HEK293 (cell line): Measurements from ENCODE around the gene ATF6.

ENCODE experiments used
- CTCF ChIA-PET: fragments of 350-600 bp; formaldehyde crosslinking; extraction: SDS; loops from one replicate; lab custom pipeline; 2021; ENCODE audit warnings: antibody characterized with exemption; lab: Yijun Ruan, JAX
- POLR2A ChIA-PET: fragments of 300-600 bp; formaldehyde crosslinking; extraction: SDS; loops from one replicate; lab custom pipeline; 2020; ENCODE audit warnings: antibody characterized with exemption, inconsistent platforms; lab: Yijun Ruan, JAX
- H3K27ac ChIP-seq: fragments of 200-500 bp; sonication (Bioruptor generic); 2 replicates; pipeline ENCODE4 v1.5.1; 2014; ENCODE audit warnings: low read depth, low read length, control low read depth, inconsistent platforms; ENCODE audit errors: extremely low read depth
- H3K36me3 ChIP-seq, 2 experiments: fragments of 200-500 bp in 1 of 2; sonication (Bioruptor generic) in 1 of 2; 1 replicate in 1 of 2; 2 replicates in 1 of 2; pipeline ENCODE4 v1.5.1; 2014 to 2017; ENCODE audit warnings: inconsistent platforms in 2 of 2, low read length in 2 of 2; ENCODE audit not compliant: control insufficient read depth in 2 of 2, insufficient read depth in 1 of 2
- H3K4me1 ChIP-seq: fragments of 200-500 bp; sonication (Bioruptor generic); 2 replicates; pipeline ENCODE4 v1.5.1; 2014; ENCODE audit warnings: mild to moderate bottlenecking, low read length, inconsistent platforms; ENCODE audit not compliant: control insufficient read depth, insufficient read depth
- H3K4me3 ChIP-seq: 2 replicates; pipeline ENCODE4 v1.5.1; 2011; ENCODE audit warnings: low read depth, mild to moderate bottlenecking, control low read depth, low read length, moderate library complexity
- H3K9me3 ChIP-seq: fragments of 200-500 bp; sonication (Bioruptor generic); 2 replicates; pipeline ENCODE4 v1.5.1; 2014; ENCODE audit warnings: low read depth, low read length, inconsistent platforms; ENCODE audit not compliant: control insufficient read depth, insufficient read depth
- GFI1B ChIP-seq: fragments of 450-650 bp; formaldehyde crosslinking; IDR thresholded peaks from 2 replicates; pipeline ENCODE4 v1.5.1; 2016; ENCODE audit warnings: missing biosample characterization, missing genetic modification characterization
- KLF16 ChIP-seq: fragments of 450-650 bp; formaldehyde crosslinking; IDR thresholded peaks from 2 replicates; pipeline ENCODE4 v1.5.1; 2017; ENCODE audit warnings: missing biosample characterization, missing genetic modification characterization
- YY2 ChIP-seq: fragments of 450-650 bp; formaldehyde crosslinking; IDR thresholded peaks from 2 replicates; pipeline ENCODE4 v1.5.1; 2016; ENCODE audit warnings: missing biosample characterization, missing genetic modification characterization
- ZBTB49 ChIP-seq: fragments of 450-650 bp; formaldehyde crosslinking; IDR thresholded peaks from 2 replicates; pipeline ENCODE4 v1.5.1; 2016; ENCODE audit warnings: missing biosample characterization, missing genetic modification characterization, low read depth
- ZFHX2 ChIP-seq: fragments of 450-650 bp; formaldehyde crosslinking; conservative IDR thresholded peaks from 2 replicates; pipeline ENCODE4 v1.5.1; 2016; ENCODE audit warnings: missing biosample characterization, missing genetic modification characterization
- ZNF138 ChIP-seq: fragments of 450-650 bp; formaldehyde crosslinking; IDR thresholded peaks from 2 replicates; pipeline ENCODE4 v1.5.1; 2016; ENCODE audit warnings: missing biosample characterization, missing genetic modification characterization, borderline replicate concordance
- ZNF148 ChIP-seq: fragments of 450-650 bp; formaldehyde crosslinking; IDR thresholded peaks from 2 replicates; pipeline ENCODE4 v1.5.0; 2017; ENCODE audit warnings: missing biosample characterization, missing genetic modification characterization, borderline replicate concordance
- ZNF26 ChIP-seq: fragments of 450-650 bp; formaldehyde crosslinking; IDR thresholded peaks from 2 replicates; pipeline ENCODE4 v1.5.1; 2016; ENCODE audit warnings: missing biosample characterization, missing genetic modification characterization
- ZNF292 ChIP-seq: fragments of 450-650 bp; formaldehyde crosslinking; IDR thresholded peaks from 2 replicates; pipeline ENCODE4 v1.5.1; 2016; ENCODE audit warnings: low read depth, missing biosample characterization, missing genetic modification characterization, borderline replicate concordance
- ZNF302 ChIP-seq: fragments of 450-650 bp; formaldehyde crosslinking; IDR thresholded peaks from 2 replicates; pipeline ENCODE4 v1.5.1; 2016; ENCODE audit warnings: missing biosample characterization, missing genetic modification characterization, low read depth
- ZNF416 ChIP-seq: fragments of 450-650 bp; formaldehyde crosslinking; IDR thresholded peaks from 2 replicates; pipeline ENCODE4 v1.5.1; 2016; ENCODE audit warnings: missing biosample characterization, missing genetic modification characterization
- ZNF473 ChIP-seq: fragments of 450-650 bp; formaldehyde crosslinking; IDR thresholded peaks from 2 replicates; pipeline ENCODE4 v1.5.1; 2017; ENCODE audit warnings: missing biosample characterization, missing genetic modification characterization
- ZNF596 ChIP-seq: fragments of 450-650 bp; IDR thresholded peaks from 2 replicates; pipeline ENCODE4 v1.5.0; 2018; ENCODE audit warnings: missing biosample characterization, mild to moderate bottlenecking, missing genetic modification characterization, moderate library complexity
- ZNF664 ChIP-seq: fragments of 450-650 bp; formaldehyde crosslinking; IDR thresholded peaks from 2 replicates; pipeline ENCODE4 v1.5.1; 2016; ENCODE audit warnings: missing biosample characterization, missing genetic modification characterization

The ATF6 gene

GRCh38 chr1:161735837-161736236, 30.3 kb upstream of the ATF6 start:
- Histone ChIP-seq H3K4me1 (no peaks in the 10 kb centered on the region), H3K9me3 (no peaks in the 10 kb centered on the region), H3K36me3 (no peaks in the 10 kb centered on the region), H3K27ac (no peak overlapping the region), H3K4me3 (no peak overlapping the region)
- ChIA-PET CTCF (interaction anchor here (0.7 to 1.8 kb wide), 2 partner anchors 169 to 248 kb away, joined by 3 to 8 read pairs; no protein-coding TSS in a partner anchor), POLR2A (interaction anchor here (0.6 kb wide), 1 partner anchor 56 kb away, joined by 5 read pairs; no protein-coding TSS in a partner anchor)
- TF ChIP-seq YY2 = no peak
- TF ChIP-seq ZNF664 (tag by site-specific recombination) = no peak
- no peak for TF ChIP-seq KLF16 (tag by site-specific recombination)
- no peak for TF ChIP-seq ZNF292 (tag by site-specific recombination)
- no peak for TF ChIP-seq ZFHX2 (tag by site-specific recombination)
- no peak for TF ChIP-seq ZNF473 (tag by site-specific recombination)
- TF ChIP-seq ZNF416 (tag by site-specific recombination) = no peak
- no peak for TF ChIP-seq ZBTB49
- TF ChIP-seq GFI1B (tag by site-specific recombination) = no peak
- TF ChIP-seq ZNF138 = no peak
- TF ChIP-seq, all 188 proteins: peak for 0

GRCh38 chr1:161736335-161736969, 29.7 kb upstream of the ATF6 start:
- CTCF ChIA-PET = interaction anchor here (0.7 to 1.8 kb wide), 5 partner anchors 8 to 261 kb away, joined by 3 to 8 read pairs (median 4); no protein-coding TSS in a partner anchor
- Histone ChIP-seq H3K4me3 (no peak overlapping the region), H3K4me1 (no peaks in the 10 kb centered on the region), H3K9me3 (no peaks in the 10 kb centered on the region), H3K36me3 (no peaks in the 10 kb centered on the region), H3K27ac (no peak overlapping the region)
- TF ChIP-seq ZNF596 (tag by site-specific recombination) (peak; percentile 48; the same call in 1 of the 2 replicates), ZNF148 (no peak)
- POLR2A ChIA-PET = interaction anchor here (0.6 to 3.6 kb wide), 2 partner anchors 13 to 56 kb away, joined by 5 to 10 read pairs; partner anchors contain the start of gene DUSP12

- H3K27ac ChIP-seq = no peak overlapping the region
- no peak overlapping the region for H3K4me3 ChIP-seq
- no peaks in the 10 kb centered on the region for H3K4me1 ChIP-seq
- H3K9me3 ChIP-seq = no peaks in the 10 kb centered on the region
- ChIA-PET CTCF (interaction anchor here (0.6 to 7.3 kb wide), 17 partner anchors 9 to 1154 kb away, joined by 3 to 58 read pairs (median 4); partner anchors contain the start of gene DUSP12), POLR2A (interaction anchor here (1.1 to 3.6 kb wide), 2 partner anchors 11 to 12 kb away, joined by 3 to 10 read pairs; partner anchors contain the start of gene DUSP12)
- TF ChIP-seq ZNF302 = no peak
- no peak for TF ChIP-seq ZNF26 (tag by site-specific recombination)
- no peaks in the 10 kb centered on the region for H3K36me3 ChIP-seq
Observed at GRCh38 chr1:161737625-161738024, 28.5 kb upstream of the ATF6 start.
